ENCODE data around the gene TBC1D22A.

TBC1D22A gene

DNA sequence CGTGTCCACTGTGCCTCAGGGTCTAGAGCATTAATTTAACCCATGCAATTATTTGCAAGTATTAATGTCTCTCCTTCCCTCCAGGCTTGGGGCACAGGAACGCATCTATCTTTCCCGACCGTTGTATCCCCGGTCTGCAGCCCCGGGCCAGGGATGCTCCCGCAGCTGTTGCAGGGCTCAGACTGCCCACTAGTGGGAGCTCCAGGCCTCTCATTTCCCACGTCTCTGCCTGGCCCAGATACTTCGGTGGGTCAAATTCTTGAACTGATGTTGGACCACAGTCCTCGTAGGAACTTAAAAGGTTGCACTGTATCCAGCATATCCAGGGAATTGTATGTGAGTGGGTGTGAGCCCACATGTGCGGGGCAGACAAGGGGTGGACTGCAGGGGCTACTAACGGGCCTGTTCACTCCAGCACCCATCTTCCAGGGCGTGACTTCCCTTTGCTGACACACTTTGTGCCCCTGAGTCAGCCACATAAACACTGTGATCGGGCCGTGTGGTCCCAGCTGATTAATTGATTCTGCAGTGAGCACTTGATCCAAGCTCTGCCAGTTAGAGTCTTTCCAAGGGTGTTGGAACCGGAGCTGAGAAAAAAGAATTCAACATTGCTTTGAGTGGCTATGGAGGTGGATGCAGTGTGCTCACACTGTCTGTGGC lies 451.3 kb downstream of the TBC1D22A start:
- H3K4me3 ChIP-seq (ENCODE audit: low read depth, low read length): no peak overlapping the region
- H3K27me3 ChIP-seq (ENCODE audit: insufficient read depth, low read depth, severe bottlenecking): no peaks in the 10 kb centered on the region
- TF ChIP-seq, protein P1, sequence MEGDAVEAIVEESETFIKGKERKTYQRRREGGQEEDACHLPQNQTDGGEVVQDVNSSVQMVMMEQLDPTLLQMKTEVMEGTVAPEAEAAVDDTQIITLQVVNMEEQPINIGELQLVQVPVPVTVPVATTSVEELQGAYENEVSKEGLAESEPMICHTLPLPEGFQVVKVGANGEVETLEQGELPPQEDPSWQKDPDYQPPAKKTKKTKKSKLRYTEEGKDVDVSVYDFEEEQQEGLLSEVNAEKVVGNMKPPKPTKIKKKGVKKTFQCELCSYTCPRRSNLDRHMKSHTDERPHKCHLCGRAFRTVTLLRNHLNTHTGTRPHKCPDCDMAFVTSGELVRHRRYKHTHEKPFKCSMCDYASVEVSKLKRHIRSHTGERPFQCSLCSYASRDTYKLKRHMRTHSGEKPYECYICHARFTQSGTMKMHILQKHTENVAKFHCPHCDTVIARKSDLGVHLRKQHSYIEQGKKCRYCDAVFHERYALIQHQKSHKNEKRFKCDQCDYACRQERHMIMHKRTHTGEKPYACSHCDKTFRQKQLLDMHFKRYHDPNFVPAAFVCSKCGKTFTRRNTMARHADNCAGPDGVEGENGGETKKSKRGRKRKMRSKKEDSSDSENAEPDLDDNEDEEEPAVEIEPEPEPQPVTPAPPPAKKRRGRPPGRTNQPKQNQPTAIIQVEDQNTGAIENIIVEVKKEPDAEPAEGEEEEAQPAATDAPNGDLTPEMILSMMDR (IDR thresholded peaks at IDR 0.05; ENCODE audit: low read depth, low read length): peak; percentile 93
- DNase-seq: peak; percentile 63
- H3K36me3 ChIP-seq: no peaks in the 10 kb centered on the region
- no peak overlapping the region for H3K27ac ChIP-seq
- no peaks in the 10 kb centered on the region for H3K9me3 ChIP-seq (ENCODE audit: severe bottlenecking)

DNA sequence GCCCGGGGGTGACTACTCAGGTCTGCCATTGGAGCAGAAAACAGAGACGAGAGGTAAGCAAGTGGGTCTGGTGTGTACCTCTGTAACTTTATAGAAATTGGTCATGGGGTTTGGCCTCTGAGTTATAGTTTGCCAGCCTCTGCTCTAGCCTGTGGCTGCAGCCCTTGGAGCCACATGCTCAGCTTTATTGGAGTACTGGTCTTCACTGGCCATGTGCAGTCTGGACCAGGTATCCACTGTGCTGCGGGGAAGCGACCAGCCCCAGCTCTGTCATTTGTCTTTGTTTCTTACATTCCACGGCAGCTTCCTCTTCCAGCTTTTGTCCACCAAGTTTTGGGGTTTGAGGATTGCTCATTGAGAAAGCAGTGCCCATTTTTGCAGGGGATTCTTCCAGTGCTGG lies 453.4 kb downstream of the TBC1D22A start:
- no peak overlapping the region for H3K27ac ChIP-seq
- no peaks in the 10 kb centered on the region for H3K36me3 ChIP-seq
- no peak overlapping the region for H3K4me3 ChIP-seq (ENCODE audit: low read depth, low read length)
- no peaks in the 10 kb centered on the region for H3K9me3 ChIP-seq (ENCODE audit: severe bottlenecking)
- TF ChIP-seq, protein P1 (IDR thresholded peaks at IDR 0.05; ENCODE audit: low read depth, low read length): no peak
- DNase-seq: no peak
- no peaks in the 10 kb centered on the region for H3K27me3 ChIP-seq (ENCODE audit: insufficient read depth, low read depth, severe bottlenecking)

DNA sequence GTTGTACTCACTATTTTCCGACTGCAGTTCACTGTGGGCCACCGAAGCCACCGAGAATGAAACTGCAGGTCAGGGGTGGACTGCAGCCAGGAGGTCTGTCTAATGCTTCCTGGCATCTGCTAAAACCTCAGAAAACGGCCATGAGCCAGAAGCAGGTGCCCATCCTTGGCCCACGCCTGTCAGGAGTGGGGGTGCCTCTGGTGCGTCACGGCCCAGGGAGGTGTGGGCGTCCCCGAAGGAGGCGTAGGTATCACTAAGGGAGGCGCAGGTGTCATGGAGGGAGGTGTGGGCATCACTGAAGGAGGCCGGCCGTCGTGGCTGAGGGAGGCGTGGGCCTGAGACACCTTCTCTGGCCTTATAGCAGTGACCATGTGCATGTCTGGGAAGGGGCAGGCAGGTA lies 456.2 kb downstream of the TBC1D22A start:
- TF ChIP-seq, protein P1 (IDR thresholded peaks at IDR 0.05; ENCODE audit: low read depth, low read length): no peak
- Histone ChIP-seq H3K9me3 (ENCODE audit: severe bottlenecking) (no peaks in the 10 kb centered on the region), H3K27ac (no peak overlapping the region), H3K36me3 (no peaks in the 10 kb centered on the region), H3K27me3 (ENCODE audit: insufficient read depth, low read depth, severe bottlenecking) (no peaks in the 10 kb centered on the region), H3K4me3 (ENCODE audit: low read depth, low read length) (no peak overlapping the region)
- DNase-seq: no peak

DNA sequence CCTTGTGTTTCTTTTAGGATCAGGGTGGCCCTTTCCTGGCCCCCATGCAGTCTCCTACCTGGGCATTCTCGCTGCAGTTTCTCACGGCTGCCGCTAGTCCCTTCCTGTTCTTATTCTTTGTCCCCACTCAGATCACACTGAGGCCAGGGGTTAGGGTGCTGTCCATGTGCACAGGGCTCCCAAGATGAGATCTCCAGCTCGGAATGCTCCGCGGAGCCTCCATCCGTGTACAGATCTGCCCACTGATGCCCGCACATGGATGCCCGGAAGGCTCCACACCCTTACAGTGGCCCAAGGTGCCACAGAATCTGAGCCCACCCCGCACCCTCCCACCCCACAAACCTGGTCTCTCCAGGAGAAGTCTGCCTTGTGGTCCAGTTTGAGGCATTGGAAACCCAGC lies 457.3 kb downstream of the TBC1D22A start:
- H3K4me3 ChIP-seq (ENCODE audit: low read depth, low read length): no peak overlapping the region
- no peaks in the 10 kb centered on the region for H3K27me3 ChIP-seq (ENCODE audit: insufficient read depth, low read depth, severe bottlenecking)
- no peaks in the 10 kb centered on the region for H3K36me3 ChIP-seq
- H3K27ac ChIP-seq: no peak overlapping the region
- no peak for DNase-seq
- TF ChIP-seq, protein P1 (IDR thresholded peaks at IDR 0.05; ENCODE audit: low read depth, low read length): no peak
- no peaks in the 10 kb centered on the region for H3K9me3 ChIP-seq (ENCODE audit: severe bottlenecking)

DNA sequence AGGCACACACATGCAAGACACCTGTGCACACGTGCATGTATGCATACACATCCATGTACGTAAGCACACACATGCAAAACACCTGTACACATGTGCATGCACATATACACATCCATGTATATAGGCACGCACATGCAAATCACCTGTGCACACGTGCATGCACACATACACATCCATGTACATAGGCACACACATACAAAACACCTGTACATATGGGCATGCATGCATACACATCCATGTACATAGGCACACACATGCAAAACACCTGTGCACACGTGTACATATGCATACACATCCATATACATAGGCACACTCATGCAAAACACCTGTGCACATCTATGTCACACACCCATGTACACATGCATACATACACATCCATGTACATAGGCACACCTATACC lies 458.3 kb downstream of the TBC1D22A start:
- no peaks in the 10 kb centered on the region for H3K27me3 ChIP-seq (ENCODE audit: insufficient read depth, low read depth, severe bottlenecking)
- no peak overlapping the region for H3K4me3 ChIP-seq (ENCODE audit: low read depth, low read length)
- no peaks in the 10 kb centered on the region for H3K9me3 ChIP-seq (ENCODE audit: severe bottlenecking)
- TF ChIP-seq, protein P1 (IDR thresholded peaks at IDR 0.05; ENCODE audit: low read depth, low read length): no peak
- no peak for DNase-seq
- H3K36me3 ChIP-seq: no peaks in the 10 kb centered on the region
- H3K27ac ChIP-seq: no peak overlapping the region
